ENCODE data around the gene SOWAHC.

GRCh38 chr2:109613922-109614714 is at the start of gene SOWAHC, which contains the start of gene SEPTIN10:
- no peak for TF ChIP-seq CTCF (conservative IDR thresholded peaks at IDR 0.05 in 1 of 2, IDR thresholded peaks at IDR 0.05 in 1 of 2; ENCODE audit: low read depth in 1 of 2, low read length in 2 of 2)
- TF ChIP-seq EZH2 (IDR thresholded peaks at IDR 0.05; ENCODE audit: low read length, missing control alignments) = no peak
